Tibial artery (tissue), 4 donors: ENCODE data around the gene BANF1.

Experiments used
- DNase-seq, 2 donors: peaks; one replicate each; pipeline ENCODE4 v3.0.0-alpha.2; 2019
- H3K27ac ChIP-seq, 2 donors: fragments of 200-600 bp; sonication (generic) in 1 of 2; 1 replicate in 1 of 2; 2 replicates in 1 of 2; pipeline ENCODE4 v1.5.1; 2018 to 2019; ENCODE audit warnings: mild to moderate bottlenecking in 1 of 2
- H3K27me3 ChIP-seq, 2 donors: fragments of 200-600 bp; sonication (generic) in 1 of 2; one replicate each; pipeline versions ENCODE4 v1.5.1 to v1.6.0; 2016 to 2019
- H3K36me3 ChIP-seq, 3 donors: fragments of 200-600 bp; sonication (generic) in 2 of 3; one replicate each; pipeline ENCODE4 v1.5.1; 2016 to 2019; ENCODE audit warnings: mild to moderate bottlenecking in 2 of 3
- H3K4me1 ChIP-seq, 4 donors: fragments of 200-600 bp; sonication (generic) in 2 of 4; 1 replicate in 3 of 4; 2 replicates in 1 of 4; pipeline ENCODE4 v1.5.1; 2016 to 2019
- H3K4me3 ChIP-seq, 2 donors: fragments of 200-600 bp; sonication (generic) in 1 of 2; 1 replicate in 1 of 2; 2 replicates in 1 of 2; pipeline ENCODE4 v1.5.1; 2018 to 2019; ENCODE audit warnings: mild to moderate bottlenecking in 2 of 2
- H3K9me3 ChIP-seq, 3 donors: fragments of 200-600 bp; sonication (generic) in 1 of 3; one replicate each; pipeline ENCODE4 v1.5.1; 2016 to 2019
- CTCF ChIP-seq, 2 experiments: fragments of 200-600 bp in 1 of 2; fragments of 450-650 bp in 1 of 2; IDR thresholded peaks; one replicate each; pipeline ENCODE4 v1.5.1; 2017 to 2019; ENCODE audit warnings: antibody characterized with exemption in 2 of 2, mild to moderate bottlenecking in 1 of 2, moderate library complexity in 1 of 2
- intact Hi-C: fragments of 100-400 bp; cut with DNase I; formaldehyde crosslinking; loops from one replicate; pipeline ENCODE4 v1.15.0; 2023; ENCODE audit warnings: low total_unique reads

BANF1 gene

GRCh38 chr11:66046901-66047300 is 44.6 kb downstream of the BANF1 start:
- Histone ChIP-seq H3K9me3 (no peaks in the 10 kb centered on the region), H3K36me3 (no peaks in the 10 kb centered on the region), H3K27ac (no peak overlapping the region), H3K4me1 (peaks cover 0 to 32% (median 25%) of the 10 kb centered on the region in 4 donors), H3K27me3 (peaks cover 0 to 11% of the 10 kb centered on the region in 2 donors), H3K4me3 (no peak overlapping the region)
- no peak for DNase-seq
- intact Hi-C loops = no loop called here
- no peak for TF ChIP-seq CTCF (IDR thresholded peaks at IDR 0.05)

- no peak for TF ChIP-seq CTCF (IDR thresholded peaks at IDR 0.05)
- DNase-seq = no peak
- Histone ChIP-seq H3K4me3 (no peak overlapping the region), H3K9me3 (no peaks in the 10 kb centered on the region), H3K27ac (no peak overlapping the region), H3K4me1 (peaks cover 0 to 34% (median 27%) of the 10 kb centered on the region in 4 donors), H3K36me3 (no peaks in the 10 kb centered on the region), H3K27me3 (peaks cover 0 to 11% of the 10 kb centered on the region in 2 donors)
- intact Hi-C loops = no loop called here
These were observed 45.5 kb downstream of the BANF1 start for GRCh38 chr11:66047541-66048365.

- peak within 1 kb of the TSS in 1 of 2 donors; percentile 25 for H3K4me3 ChIP-seq
- H3K4me1 ChIP-seq = peaks cover 0 to 43% (median 36%) of the 10 kb centered on the region in 4 donors
- no peak for TF ChIP-seq CTCF (IDR thresholded peaks at IDR 0.05)
- intact Hi-C loops = no loop called here
- no peaks in the 10 kb centered on the region for H3K9me3 ChIP-seq
- no peaks in the 10 kb centered on the region for H3K36me3 ChIP-seq
- H3K27me3 ChIP-seq = peaks cover 0 to 11% of the 10 kb centered on the region in 2 donors
- no peak within 1 kb of the TSS for H3K27ac ChIP-seq
- DNase-seq = no peak
These were observed 46.4 kb downstream of the BANF1 start, which contains the start of gene GAL3ST3 for GRCh38 chr11:66048547-66049323. Gene GAL3ST3, minus strand, starts transcription at chr11:66049161. Its CDS starts 3,746 bp downstream, at chr11:66045415.

GRCh38 chr11:66050581-66051231 is 48.4 kb downstream of the BANF1 start:
- H3K27ac ChIP-seq = peak overlapping the region in 1 of 2 donors; percentile 89
- no peak for TF ChIP-seq CTCF (IDR thresholded peaks at IDR 0.05)

GRCh38 chr11:66051371-66051765 is 49.1 kb downstream of the BANF1 start:
- H3K27ac ChIP-seq = peak overlapping the region; percentile 83 to 89
- intact Hi-C loops = no loop called here
- TF ChIP-seq CTCF (IDR thresholded peaks at IDR 0.05) = no peak
- H3K4me1 ChIP-seq = peaks cover 0 to 46% (median 31%) of the 10 kb centered on the region in 4 donors
- no peaks in the 10 kb centered on the region for H3K9me3 ChIP-seq
- peaks cover 18 to 25% (median 22%) of the 10 kb centered on the region in 3 donors for H3K36me3 ChIP-seq
- peaks cover 0 to 11% of the 10 kb centered on the region in 2 donors for H3K27me3 ChIP-seq
- DNase-seq = no peak
- peak overlapping the region; percentile 78 to 86 for H3K4me3 ChIP-seq

More at GRCh38 chr11:66050581-66051231, 48.4 kb downstream of the BANF1 start:
- H3K4me3 ChIP-seq = no peak overlapping the region
- peaks cover 13 to 18% (median 17%) of the 10 kb centered on the region in 3 donors for H3K36me3 ChIP-seq
- no peaks in the 10 kb centered on the region for H3K9me3 ChIP-seq
- H3K27me3 ChIP-seq = peaks cover 0 to 11% of the 10 kb centered on the region in 2 donors
- DNase-seq = no peak
- intact Hi-C loops = no loop called here
- H3K4me1 ChIP-seq = peaks cover 0 to 46% (median 31%) of the 10 kb centered on the region in 4 donors
